Measurements from ENCODE around the gene TBCD. TPM values are rescaled to one million over a fixed set of nuclear protein-coding genes. Genes with fewer than 3 reads are reported as not detected.
A peak's percentile ranks its signal among the peaks of the same experiment; 100 is the strongest.

TBCD gene
- total RNA-seq, 2 experiments from 2014 or later, result 74.5 to 76.9 TPM

DNA sequence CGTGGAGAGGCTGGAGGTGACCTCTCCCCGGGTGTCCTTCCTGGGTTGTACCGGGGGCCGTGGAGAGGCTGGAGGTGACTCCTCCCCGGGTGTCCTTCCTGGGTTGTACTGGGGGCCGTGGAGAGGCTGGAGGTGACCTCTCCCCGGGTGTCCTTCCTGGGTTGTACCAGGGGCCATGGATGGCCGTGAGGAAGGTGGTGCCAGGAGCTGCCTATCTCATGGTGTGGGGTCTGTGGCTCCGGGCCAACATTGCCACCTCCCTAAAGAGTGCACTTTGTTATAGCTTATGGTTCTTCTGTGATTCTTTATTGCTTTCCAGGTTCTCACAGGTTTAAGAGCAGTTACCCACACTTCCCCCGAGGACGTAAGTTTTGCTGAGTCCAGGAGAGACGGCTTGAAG lies 174.2 kb downstream of the TBCD start:
- H3K36me3 Mint-ChIP-seq, result peaks cover 3% of the 10 kb centered on the region
- no peak overlapping the region for H3K27ac Mint-ChIP-seq
- no peaks in the 10 kb centered on the region for H3K27me3 Mint-ChIP-seq
- H3K4me1 Mint-ChIP-seq, result no peaks in the 10 kb centered on the region
- H3K4me3 Mint-ChIP-seq, result no peak overlapping the region
- DNase-seq, result no peak
- H3K9me3 Mint-ChIP-seq, result no peaks in the 10 kb centered on the region

DNA sequence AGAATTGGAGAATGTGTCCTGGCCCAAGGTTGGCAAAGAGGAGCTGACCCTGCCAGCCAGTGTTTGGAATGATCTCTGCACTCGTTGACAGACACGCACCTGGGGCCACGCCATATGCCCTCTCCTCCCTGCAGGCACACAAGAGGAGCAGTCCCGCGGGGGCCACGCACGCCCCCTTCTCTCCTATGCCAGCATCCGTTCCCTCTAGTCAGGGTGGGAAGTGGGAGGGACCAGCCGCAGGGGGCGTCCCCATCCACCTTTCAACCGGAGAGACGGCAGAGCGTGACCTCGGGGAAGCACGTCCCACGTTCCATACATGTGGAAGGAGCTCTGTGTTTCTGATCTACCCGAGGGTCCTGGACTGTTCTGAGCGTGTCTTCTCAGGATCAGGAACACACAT lies 174.9 kb downstream of the TBCD start:
- H3K9me3 Mint-ChIP-seq, result no peaks in the 10 kb centered on the region
- no peak overlapping the region for H3K4me3 Mint-ChIP-seq
- peaks cover 6% of the 10 kb centered on the region for H3K36me3 Mint-ChIP-seq
- H3K4me1 Mint-ChIP-seq, result peaks cover under 1% of the 10 kb centered on the region
- no peak overlapping the region for H3K27ac Mint-ChIP-seq
- H3K27me3 Mint-ChIP-seq, result no peaks in the 10 kb centered on the region
- no peak for DNase-seq

DNA sequence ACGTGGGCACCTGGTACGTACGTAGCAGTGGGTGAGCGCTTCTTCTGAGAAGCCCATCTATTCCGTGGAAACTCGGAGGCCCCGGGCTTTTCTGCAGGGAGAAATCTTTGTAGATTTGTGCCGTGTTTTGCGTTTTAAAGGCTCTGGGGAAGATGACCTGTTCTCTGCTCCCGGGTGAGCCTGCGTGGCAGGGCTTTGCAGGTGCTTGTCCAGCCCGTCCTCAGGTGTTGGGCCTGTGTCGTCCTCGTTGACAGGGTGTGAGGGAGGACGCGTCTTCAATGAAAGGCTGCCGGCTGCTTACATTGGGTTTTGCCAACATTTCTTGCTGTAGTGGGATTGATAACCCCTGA lies 175.4 kb downstream of the TBCD start:
- H3K27me3 Mint-ChIP-seq, result no peaks in the 10 kb centered on the region
- DNase-seq, result no peak
- H3K27ac Mint-ChIP-seq, result no peak overlapping the region
- no peaks in the 10 kb centered on the region for H3K9me3 Mint-ChIP-seq
- peaks cover 3% of the 10 kb centered on the region for H3K4me1 Mint-ChIP-seq
- peaks cover 3% of the 10 kb centered on the region for H3K36me3 Mint-ChIP-seq
- no peak overlapping the region for H3K4me3 Mint-ChIP-seq

DNA sequence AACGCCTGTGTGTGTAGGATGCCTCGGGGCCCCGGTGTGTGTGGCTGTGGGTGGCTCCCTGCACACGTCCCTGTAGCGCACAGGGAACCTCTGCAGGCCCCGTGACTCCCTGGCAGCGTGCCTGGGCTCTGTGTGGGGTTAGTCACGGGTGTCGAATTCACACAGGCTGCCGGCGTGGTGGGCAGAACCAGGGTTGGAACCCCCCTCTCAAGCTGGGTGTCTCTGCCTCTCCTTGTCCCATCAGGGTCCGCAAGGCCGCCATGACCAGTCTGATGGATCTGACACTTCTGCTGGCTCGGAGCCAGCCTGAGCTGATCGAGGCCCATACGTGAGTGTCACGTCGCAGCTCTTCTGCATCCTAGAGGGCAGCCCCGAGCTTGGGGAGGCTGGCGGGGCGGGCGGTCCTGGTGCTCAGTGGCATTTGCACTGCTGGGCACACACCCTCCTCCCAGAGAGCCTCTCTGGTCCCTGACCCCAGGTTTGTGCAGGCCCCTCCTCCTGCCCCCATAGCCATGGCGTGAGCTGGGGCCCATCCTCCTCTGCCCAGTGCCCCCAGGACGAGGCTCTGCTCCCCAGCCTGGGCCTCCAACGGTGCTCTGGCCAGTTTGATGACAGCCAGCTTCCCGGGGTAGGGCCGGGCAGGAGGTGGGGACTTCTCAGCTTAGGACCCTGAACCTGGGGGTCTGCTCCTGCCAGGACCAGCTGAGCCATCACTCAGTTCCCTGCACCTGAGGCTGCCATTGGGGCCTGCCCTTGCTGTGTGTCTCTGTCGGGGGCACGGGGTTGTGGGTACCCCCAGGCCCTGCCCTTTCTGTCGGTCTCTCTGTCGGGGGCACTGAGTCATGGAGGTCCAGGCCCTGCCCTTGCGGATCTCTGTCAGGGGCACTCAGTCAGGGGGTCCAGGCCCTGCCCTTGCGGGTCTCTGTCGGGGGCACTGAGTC lies 176.1 kb downstream of the TBCD start:
- no peaks in the 10 kb centered on the region for H3K27me3 Mint-ChIP-seq
- no peak overlapping the region for H3K4me3 Mint-ChIP-seq
- H3K4me1 Mint-ChIP-seq, result peaks cover 3% of the 10 kb centered on the region
- no peak overlapping the region for H3K27ac Mint-ChIP-seq
- no peaks in the 10 kb centered on the region for H3K9me3 Mint-ChIP-seq
- H3K36me3 Mint-ChIP-seq, result peaks cover 3% of the 10 kb centered on the region
- no peak for DNase-seq

DNA sequence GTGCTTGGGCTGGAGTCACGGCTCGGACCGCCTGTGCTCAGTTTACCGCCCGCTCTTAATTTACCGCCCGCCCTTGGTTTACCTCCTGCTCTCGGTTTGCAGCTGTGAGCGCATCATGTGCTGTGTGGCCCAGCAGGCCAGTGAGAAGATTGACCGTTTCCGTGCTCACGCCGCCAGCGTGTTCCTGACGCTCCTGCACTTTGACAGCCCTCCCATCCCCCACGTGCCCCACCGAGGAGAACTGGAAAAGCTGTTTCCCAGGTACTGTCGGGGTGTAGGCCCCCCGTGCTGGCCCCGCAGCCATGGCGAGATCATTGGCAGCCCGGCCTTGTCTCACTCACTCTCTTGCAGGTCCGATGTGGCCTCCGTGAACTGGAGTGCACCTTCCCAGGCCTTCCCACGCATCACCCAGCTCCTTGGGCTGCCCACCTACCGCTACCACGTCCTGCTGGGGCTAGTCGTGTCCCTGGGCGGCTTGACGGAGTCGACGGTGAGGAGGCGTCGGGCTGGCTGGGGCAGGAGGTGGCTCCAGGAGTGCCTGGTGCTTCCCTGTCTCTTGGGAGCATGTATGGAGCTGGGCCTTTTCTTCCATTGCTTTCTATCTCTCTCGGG lies 177.3 kb downstream of the TBCD start:
- no peak overlapping the region for H3K27ac Mint-ChIP-seq

DNA sequence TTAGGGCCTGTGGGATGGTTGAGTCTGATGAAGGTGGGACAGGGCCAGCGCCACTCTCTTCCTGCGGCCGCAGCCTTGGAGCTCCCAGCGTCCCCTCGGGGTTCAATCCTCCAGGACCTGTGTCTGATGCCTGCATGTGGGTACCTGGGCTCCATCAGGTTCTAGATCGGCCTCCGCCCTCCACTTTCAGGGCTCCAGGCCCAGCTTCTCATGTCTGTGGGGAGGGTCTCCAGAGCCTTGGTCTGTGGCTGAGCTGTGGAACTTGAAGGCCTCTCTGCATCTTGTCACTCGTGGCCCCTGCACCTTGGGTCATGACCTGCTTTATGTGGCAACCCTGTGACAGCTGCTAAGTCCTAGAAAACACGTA lies 177.8 kb downstream of the TBCD start:
- no peaks in the 10 kb centered on the region for H3K27me3 Mint-ChIP-seq
- H3K36me3 Mint-ChIP-seq, result peaks cover 3% of the 10 kb centered on the region
- no peak overlapping the region for H3K27ac Mint-ChIP-seq
- DNase-seq, result no peak
- H3K4me1 Mint-ChIP-seq, result peaks cover 3% of the 10 kb centered on the region
- H3K9me3 Mint-ChIP-seq, result no peaks in the 10 kb centered on the region
- no peak overlapping the region for H3K4me3 Mint-ChIP-seq

More for the DNA sequence above, 177.3 kb downstream of the TBCD start:
- no peak for DNase-seq
- Mint-ChIP-seq H3K36me3 (peaks cover 3% of the 10 kb centered on the region), H3K4me1 (peaks cover 3% of the 10 kb centered on the region), H3K9me3 (no peaks in the 10 kb centered on the region), H3K4me3 (no peak overlapping the region), H3K27me3 (no peaks in the 10 kb centered on the region)

DNA sequence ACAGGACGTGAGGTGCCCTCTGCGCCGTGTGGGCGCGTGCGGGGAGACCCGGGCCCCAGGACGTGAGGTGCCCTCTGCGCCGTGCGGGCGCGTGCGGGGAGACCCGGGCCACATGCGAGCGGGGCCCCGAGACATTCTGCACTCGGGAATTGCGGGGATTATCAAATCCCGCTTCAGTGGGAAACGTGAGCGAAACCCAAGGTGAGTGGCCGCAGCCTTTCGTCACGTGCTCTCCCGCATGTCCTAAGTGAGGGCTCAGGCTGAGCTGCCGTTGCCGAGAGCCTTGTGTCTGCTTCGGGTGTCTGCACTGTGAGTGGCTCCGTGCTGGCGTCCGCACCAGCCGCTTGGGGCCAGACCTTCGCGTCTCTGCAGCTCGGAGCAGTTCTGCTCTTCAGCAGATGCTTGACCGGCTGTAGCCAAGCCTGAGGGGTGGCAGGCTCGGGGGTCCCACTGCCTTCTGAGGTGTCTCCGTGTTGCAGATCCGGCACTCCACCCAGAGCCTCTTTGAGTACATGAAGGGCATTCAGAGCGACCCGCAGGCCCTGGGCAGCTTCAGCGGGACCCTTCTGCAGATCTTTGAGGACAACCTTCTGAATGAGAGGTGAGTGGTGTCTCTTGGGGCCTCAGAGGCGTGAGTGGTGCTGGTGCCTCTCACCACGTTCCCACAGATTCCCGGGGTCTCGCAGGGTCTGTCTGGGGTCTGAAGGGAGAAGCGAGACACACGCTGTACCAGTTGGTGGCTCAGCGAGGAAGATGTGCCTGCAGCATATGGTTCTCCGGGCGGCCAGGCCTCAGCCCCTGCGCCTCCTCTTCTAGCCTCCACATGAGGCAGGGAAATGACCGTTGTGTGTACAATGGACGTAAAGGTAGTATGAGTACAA lies 178.4 kb downstream of the TBCD start:
- no peaks in the 10 kb centered on the region for H3K27me3 Mint-ChIP-seq
- DNase-seq, result no peak
- peaks cover 6% of the 10 kb centered on the region for H3K4me1 Mint-ChIP-seq
- no peaks in the 10 kb centered on the region for H3K9me3 Mint-ChIP-seq
- H3K36me3 Mint-ChIP-seq, result peaks cover 3% of the 10 kb centered on the region
- H3K27ac Mint-ChIP-seq, result no peak overlapping the region
- no peak overlapping the region for H3K4me3 Mint-ChIP-seq

DNA sequence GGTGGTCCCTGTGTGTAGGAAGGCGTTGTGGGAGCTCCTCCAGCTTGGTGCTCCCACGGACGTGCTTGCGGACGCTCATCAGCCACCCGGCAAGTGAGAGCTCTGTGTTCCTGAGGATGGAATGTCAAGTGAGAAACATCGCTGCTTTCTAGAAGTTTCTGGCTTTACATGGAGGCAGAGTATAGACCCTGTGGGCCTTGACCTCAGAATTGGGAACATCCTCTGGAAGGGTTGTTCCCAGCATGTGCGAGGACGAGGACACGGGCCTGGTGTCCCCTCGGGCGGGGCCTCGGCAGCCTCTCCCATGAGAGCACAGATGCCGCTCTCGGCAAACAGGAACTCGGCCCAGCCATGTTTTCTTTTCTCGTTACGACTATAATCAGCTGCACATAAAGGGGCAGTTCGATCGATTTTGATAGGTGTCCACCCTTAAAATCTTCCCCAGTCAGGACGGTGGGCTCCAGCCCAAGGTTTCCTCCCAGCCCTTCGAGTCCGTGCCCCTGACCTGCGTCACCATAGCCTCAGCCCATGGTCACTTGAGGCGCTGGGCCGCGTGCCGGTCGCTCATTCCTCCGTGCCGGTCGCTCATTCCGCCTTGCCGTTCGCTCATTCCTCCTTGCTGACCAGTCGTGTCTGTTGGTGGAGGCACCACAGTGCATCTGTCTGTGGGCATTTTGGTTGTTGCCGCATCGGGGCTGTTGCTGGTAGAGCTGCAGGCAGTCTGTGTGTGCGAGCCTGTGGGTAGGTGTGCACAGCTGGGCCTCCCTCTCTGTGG lies 179.2 kb downstream of the TBCD start:
- DNase-seq, result no peak
- H3K36me3 Mint-ChIP-seq, result peaks cover 6% of the 10 kb centered on the region
- no peaks in the 10 kb centered on the region for H3K9me3 Mint-ChIP-seq
- no peaks in the 10 kb centered on the region for H3K27me3 Mint-ChIP-seq
- no peak overlapping the region for H3K4me3 Mint-ChIP-seq
- H3K4me1 Mint-ChIP-seq, result peaks cover 6% of the 10 kb centered on the region
- H3K27ac Mint-ChIP-seq, result no peak overlapping the region

DNA sequence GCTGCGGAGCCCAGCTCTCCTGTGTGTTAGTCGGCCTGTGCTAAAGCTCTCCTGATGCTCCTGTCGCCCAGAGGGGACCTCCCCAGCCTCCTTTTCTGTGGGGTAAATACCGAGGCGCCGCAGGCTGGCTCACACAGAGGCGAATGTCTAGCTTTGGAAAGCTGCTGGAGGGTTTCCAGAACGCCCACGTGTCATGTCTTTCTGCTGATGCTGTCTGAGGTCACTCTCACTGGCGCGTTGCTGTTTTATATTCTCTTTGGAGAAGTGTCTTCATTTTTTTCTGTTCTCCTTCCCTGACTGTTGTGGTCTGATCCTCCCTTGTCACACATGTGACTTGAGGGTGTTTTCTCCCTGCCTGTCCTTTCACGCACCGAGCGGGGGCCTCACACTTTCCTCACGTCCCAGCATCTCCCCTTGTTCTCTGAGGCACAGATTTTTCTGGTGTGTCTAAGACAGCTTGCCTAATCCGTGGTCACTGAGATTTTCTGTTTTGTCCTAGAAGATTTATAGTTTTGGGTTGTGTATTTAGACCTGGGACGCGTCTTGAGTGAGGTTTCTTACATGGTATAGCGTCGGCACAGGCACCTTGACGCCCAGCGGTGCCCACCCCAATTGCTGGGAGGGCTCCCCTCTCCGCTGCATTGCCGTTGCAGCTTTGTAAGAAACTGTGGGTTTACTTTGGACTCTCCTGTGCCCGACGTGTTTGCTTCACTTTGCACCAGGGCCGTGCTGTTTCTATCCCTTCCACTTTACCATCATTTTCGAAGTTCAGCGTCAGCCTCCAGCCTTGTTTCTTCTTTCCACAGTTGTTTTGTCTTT lies 180.0 kb downstream of the TBCD start:
- no peak for DNase-seq
- H3K4me3 Mint-ChIP-seq, result no peak overlapping the region
- H3K27me3 Mint-ChIP-seq, result no peaks in the 10 kb centered on the region
- peaks cover 6% of the 10 kb centered on the region for H3K4me1 Mint-ChIP-seq
- H3K36me3 Mint-ChIP-seq, result peaks cover 10% of the 10 kb centered on the region
- no peaks in the 10 kb centered on the region for H3K9me3 Mint-ChIP-seq
- H3K27ac Mint-ChIP-seq, result peak overlapping the region; percentile 59

DNA sequence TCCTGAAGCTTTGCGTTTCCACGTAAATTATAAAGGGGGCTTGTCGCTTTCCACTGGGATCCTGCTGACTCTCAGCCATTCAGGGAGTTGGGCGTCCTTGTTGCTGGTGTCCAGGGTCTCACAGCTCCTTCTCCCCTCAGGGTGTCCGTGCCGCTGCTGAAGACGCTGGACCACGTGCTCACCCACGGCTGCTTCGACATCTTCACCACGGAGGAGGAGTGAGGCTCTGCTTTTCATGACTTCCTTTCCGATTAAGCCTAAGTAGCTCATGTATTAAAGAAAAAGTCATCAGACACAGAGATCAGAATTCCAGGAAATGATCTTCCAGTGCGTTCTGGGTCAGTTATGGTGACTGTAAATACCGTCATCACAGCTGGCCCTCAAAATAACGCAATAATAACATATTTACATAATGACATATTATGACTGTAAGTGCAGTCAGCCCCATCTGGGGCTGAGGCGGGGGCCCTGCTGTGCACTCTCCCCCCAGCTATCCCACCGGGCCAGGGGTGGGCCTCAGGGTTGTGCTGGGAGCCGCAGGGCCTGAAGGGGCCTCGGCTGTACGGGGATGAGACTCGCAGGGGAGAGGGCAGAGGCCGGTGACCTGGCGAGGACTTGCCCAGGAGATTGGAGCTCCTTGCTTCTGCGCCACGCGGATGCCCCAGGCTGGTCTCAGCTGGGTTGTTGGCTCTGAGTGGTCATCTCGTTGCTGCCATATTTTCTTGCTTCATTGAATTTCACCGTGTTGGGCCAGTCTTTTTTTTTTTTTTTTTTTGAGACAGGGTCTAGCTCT lies 180.8 kb downstream of the TBCD start:
- Mint-ChIP-seq H3K27ac (no peak overlapping the region), H3K4me1 (peaks cover 6% of the 10 kb centered on the region), H3K27me3 (no peaks in the 10 kb centered on the region), H3K4me3 (no peak overlapping the region), H3K9me3 (no peaks in the 10 kb centered on the region), H3K36me3 (peaks cover 10% of the 10 kb centered on the region)
- DNase-seq, result no peak

DNA sequence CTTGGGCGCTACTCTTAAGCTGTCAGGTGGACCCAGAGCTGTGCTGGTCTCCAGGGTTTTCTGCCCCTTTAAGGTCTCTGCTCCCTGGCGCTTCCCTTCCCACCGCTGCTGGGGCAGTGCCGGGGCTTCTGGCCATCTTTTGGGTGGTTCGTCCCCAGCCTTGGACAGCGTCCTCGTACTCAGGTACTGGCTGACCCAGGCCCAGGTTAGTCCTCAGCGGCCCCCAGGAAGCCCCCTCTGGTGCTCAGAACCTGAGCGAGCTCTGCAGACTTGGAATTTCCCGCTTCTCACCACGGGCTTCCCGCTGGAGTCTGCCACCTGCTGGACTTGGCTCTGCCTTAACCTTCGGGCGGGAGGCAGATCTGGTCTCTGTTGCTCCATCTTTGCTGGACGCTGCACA lies 182.0 kb downstream of the TBCD start:
- DNase-seq, result no peak
- no peak overlapping the region for H3K27ac Mint-ChIP-seq
- H3K27me3 Mint-ChIP-seq, result no peaks in the 10 kb centered on the region
- H3K36me3 Mint-ChIP-seq, result peaks cover 11% of the 10 kb centered on the region
- H3K4me1 Mint-ChIP-seq, result peaks cover 6% of the 10 kb centered on the region
- H3K4me3 Mint-ChIP-seq, result no peak overlapping the region
- H3K9me3 Mint-ChIP-seq, result no peaks in the 10 kb centered on the region

DNA sequence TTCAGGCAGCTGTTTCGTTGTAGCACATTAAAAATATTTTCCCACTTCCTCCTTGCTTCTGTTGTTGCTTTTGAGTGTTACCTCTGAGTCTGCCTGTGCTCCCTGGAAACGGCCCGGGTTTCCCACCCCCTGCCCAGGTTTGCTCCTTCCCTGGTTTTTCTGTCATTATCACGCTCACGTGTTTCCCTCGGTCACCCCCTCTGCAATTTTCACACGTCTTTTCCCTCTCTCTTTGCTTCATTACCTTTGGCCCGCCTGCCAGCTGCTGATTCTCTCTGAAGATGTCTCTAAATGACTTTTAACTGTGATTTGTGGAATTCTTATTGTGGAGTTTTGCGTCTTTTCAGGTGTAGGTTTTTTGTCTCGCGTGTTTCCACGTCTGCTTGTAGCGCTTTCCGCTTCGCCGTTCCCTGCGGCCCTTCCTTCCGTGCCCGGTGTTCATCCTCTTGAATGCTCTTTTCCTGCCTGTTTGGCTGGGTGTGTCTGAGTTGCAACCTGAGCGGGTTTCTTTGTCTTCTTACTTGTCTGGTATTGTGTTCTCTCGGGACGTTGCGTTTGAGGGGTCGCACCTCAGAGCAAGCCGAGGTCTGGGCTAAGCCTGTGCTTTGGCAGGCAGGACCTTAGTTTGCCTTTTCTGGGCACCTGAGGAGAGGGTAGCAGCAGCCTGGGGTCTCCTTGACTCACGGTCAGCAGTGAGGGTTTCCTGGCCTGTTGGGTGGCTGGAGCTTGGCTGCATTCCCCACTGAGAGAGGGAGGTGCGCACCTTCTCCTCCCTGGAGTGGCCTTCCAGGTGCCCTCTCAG lies 184.3 kb downstream of the TBCD start:
- no peaks in the 10 kb centered on the region for H3K27me3 Mint-ChIP-seq
- H3K4me3 Mint-ChIP-seq, result no peak overlapping the region
- no peak overlapping the region for H3K27ac Mint-ChIP-seq
- H3K36me3 Mint-ChIP-seq, result peaks cover 11% of the 10 kb centered on the region
- no peaks in the 10 kb centered on the region for H3K9me3 Mint-ChIP-seq
- H3K4me1 Mint-ChIP-seq, result peaks cover 6% of the 10 kb centered on the region
- DNase-seq, result no peak

DNA sequence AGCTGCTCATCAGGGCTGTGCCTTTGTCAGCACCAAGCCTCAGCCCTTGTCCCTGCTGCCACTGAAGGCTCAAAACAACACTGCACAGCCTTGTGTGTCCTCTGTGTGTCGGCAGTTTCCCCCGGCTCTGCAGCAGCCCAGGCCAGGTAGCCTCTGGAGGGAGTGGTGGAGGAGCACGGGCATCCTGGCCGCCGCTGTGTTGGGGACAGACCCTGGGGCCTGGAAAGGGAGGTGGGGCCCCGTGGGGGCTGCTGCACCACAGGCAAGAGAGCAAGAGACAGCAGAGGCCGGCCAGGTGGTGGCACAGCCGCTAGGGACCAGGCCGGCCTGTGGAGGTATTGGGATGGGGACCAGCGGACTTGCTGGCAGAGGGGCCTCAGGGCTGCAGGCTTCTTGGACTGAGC lies 184.9 kb downstream of the TBCD start:
- H3K27ac Mint-ChIP-seq, result no peak overlapping the region
- H3K27me3 Mint-ChIP-seq, result no peaks in the 10 kb centered on the region
- DNase-seq, result no peak
- no peaks in the 10 kb centered on the region for H3K9me3 Mint-ChIP-seq
- H3K4me3 Mint-ChIP-seq, result no peak overlapping the region
- peaks cover 5% of the 10 kb centered on the region for H3K4me1 Mint-ChIP-seq
- H3K36me3 Mint-ChIP-seq, result peaks cover 8% of the 10 kb centered on the region

All from activated naive CD8-positive, alpha-beta T cell treated with anti-CD3 and anti-CD28 coated beads for 36 hours (primary cell).